ENCODE data around the gene NTS. TPM values are rescaled to one million over a fixed set of nuclear protein-coding genes. Genes with fewer than 3 reads are reported as not detected.

NTS gene
- total RNA-seq (2022) (0.58 TPM in 1 of 2 replicates, not detected in the other), Bru-seq, nascent RNA (percentile 15 among the genes with signal in this experiment), BruChase-seq, experiment 1, labeled RNA remaining after a 2-hour chase (percentile 8 among the genes with signal in this experiment), BruChase-seq, experiment 2, labeled RNA remaining after a 6-hour chase (percentile 16 among the genes with signal in this experiment)
- long read RNA-seq, partial matches to known transcripts, result 0 of 1 reads
- long read RNA-seq, other reads (novel, unspliced or antisense), result 0 of 1 reads

DNA sequence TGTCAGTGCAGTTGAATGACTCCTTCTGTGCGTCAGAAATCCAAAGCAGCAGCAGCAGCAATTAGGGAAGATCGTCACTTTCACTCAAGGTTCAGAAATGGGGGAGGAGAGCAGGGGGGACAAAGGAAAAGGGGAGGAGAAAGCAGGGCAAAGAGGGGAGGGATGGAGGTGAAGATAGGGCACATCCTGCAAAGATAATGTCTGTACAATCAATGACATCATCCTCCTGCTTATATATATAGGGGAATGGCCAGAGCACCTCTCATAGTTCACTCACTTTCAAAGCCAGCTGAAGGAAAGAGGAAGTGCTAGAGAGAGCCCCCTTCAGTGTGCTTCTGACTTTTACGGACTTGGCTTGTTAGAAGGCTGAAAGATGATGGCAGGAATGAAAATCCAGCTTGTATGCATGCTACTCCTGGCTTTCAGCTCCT is at the start of gene NTS:
Gene NTS (plus strand): TSS at position 265 of the 431 bp plus-strand sequence. CDS start 109 bp downstream, at position 374.
- ChIA-PET CTCF (no interaction called here), POLR2A (no interaction called here)
- no peak within 1 kb of the TSS for H3K27ac Mint-ChIP-seq (ENCODE audit: unreplicated experiment)
- H3K36me3 ChIP-seq (ENCODE audit: control insufficient read depth, insufficient read depth, low read length), result no peaks in the 10 kb centered on the region
- TF ChIP-seq, protein P1, sequence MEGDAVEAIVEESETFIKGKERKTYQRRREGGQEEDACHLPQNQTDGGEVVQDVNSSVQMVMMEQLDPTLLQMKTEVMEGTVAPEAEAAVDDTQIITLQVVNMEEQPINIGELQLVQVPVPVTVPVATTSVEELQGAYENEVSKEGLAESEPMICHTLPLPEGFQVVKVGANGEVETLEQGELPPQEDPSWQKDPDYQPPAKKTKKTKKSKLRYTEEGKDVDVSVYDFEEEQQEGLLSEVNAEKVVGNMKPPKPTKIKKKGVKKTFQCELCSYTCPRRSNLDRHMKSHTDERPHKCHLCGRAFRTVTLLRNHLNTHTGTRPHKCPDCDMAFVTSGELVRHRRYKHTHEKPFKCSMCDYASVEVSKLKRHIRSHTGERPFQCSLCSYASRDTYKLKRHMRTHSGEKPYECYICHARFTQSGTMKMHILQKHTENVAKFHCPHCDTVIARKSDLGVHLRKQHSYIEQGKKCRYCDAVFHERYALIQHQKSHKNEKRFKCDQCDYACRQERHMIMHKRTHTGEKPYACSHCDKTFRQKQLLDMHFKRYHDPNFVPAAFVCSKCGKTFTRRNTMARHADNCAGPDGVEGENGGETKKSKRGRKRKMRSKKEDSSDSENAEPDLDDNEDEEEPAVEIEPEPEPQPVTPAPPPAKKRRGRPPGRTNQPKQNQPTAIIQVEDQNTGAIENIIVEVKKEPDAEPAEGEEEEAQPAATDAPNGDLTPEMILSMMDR (IDR thresholded peaks at IDR 0.05; ENCODE audit: insufficient read depth in 1 of 2, low read depth in 1 of 2, low read length in 1 of 2, severe bottlenecking in 1 of 2, unreplicated experiment in 1 of 2), result no peak
- H3K36me3 Mint-ChIP-seq (ENCODE audit: insufficient read depth, unreplicated experiment), result no peaks in the 10 kb centered on the region
- intact Hi-C loops (cut with micrococcal nuclease; ENCODE audit: unreplicated experiment), result no loop called here
- no peaks in the 10 kb centered on the region for H3K4me1 Mint-ChIP-seq (ENCODE audit: low read depth, unreplicated experiment)
- H3K9me3 ChIP-seq, result no peaks in the 10 kb centered on the region
- no peaks in the 10 kb centered on the region for H3K27me3 ChIP-seq (replicated peaks; ENCODE audit: control insufficient read depth, insufficient read depth, low read length)
- no TSS peak for BruUV-seq (replicated peaks)
- H3K4me3 ChIP-seq (ENCODE audit: low read depth, low read length), result no peak within 1 kb of the TSS
- no peak within 1 kb of the TSS for H3K4me3 Mint-ChIP-seq (ENCODE audit: unreplicated experiment)
- no peaks in the 10 kb centered on the region for H3K9me3 Mint-ChIP-seq (ENCODE audit: unreplicated experiment)
- no peak for DNase-seq
- H3K4me1 ChIP-seq, result no peaks in the 10 kb centered on the region
- peaks cover 5% of the 10 kb centered on the region for H3K27me3 Mint-ChIP-seq (ENCODE audit: insufficient read depth, unreplicated experiment)

- intact Hi-C loops (cut with micrococcal nuclease; ENCODE audit: unreplicated experiment), result no loop called here
- DNase-seq, result no peak
These were observed 48.3 kb upstream of the NTS start for GRCh38 chr12:85825746-85826145.

GRCh38 chr12:85828576-85828975 is 45.5 kb upstream of the NTS start:
- H3K27me3 Mint-ChIP-seq (ENCODE audit: insufficient read depth, unreplicated experiment), result peaks cover 16% of the 10 kb centered on the region
- BruUV-seq (replicated peaks), result no TSS peak
- no peaks in the 10 kb centered on the region for H3K9me3 Mint-ChIP-seq (ENCODE audit: unreplicated experiment)
- no peaks in the 10 kb centered on the region for H3K36me3 Mint-ChIP-seq (ENCODE audit: insufficient read depth, unreplicated experiment)
- H3K27ac Mint-ChIP-seq (ENCODE audit: unreplicated experiment), result no peak overlapping the region
- intact Hi-C loops (cut with micrococcal nuclease; ENCODE audit: unreplicated experiment), result no loop called here
- no peak overlapping the region for H3K4me3 Mint-ChIP-seq (ENCODE audit: unreplicated experiment)
- Histone ChIP-seq H3K4me3 (ENCODE audit: low read depth, low read length) (no peak overlapping the region), H3K36me3 (ENCODE audit: control insufficient read depth, insufficient read depth, low read length) (no peaks in the 10 kb centered on the region), H3K9me3 (no peaks in the 10 kb centered on the region), H3K27me3 (replicated peaks; ENCODE audit: control insufficient read depth, insufficient read depth, low read length) (no peaks in the 10 kb centered on the region; the same call in 1 of the 2 replicates), H3K4me1 (peaks cover under 1% of the 10 kb centered on the region; the same call in 1 of the 2 replicates)
- no peak for DNase-seq
- ChIA-PET CTCF (no interaction called here), POLR2A (no interaction called here)
- TF ChIP-seq, protein P1 (IDR thresholded peaks at IDR 0.05; ENCODE audit: insufficient read depth in 1 of 2, low read depth in 1 of 2, low read length in 1 of 2, severe bottlenecking in 1 of 2, unreplicated experiment in 1 of 2), result no peak
- no peaks in the 10 kb centered on the region for H3K4me1 Mint-ChIP-seq (ENCODE audit: low read depth, unreplicated experiment)

More at GRCh38 chr12:85825746-85826145, 48.3 kb upstream of the NTS start:
- Mint-ChIP-seq H3K36me3 (ENCODE audit: insufficient read depth, unreplicated experiment) (no peaks in the 10 kb centered on the region), H3K27me3 (ENCODE audit: insufficient read depth, unreplicated experiment) (peaks cover 16% of the 10 kb centered on the region), H3K4me1 (ENCODE audit: low read depth, unreplicated experiment) (peaks cover 7% of the 10 kb centered on the region), H3K27ac (ENCODE audit: unreplicated experiment) (no peak overlapping the region), H3K9me3 (ENCODE audit: unreplicated experiment) (no peaks in the 10 kb centered on the region), H3K4me3 (ENCODE audit: unreplicated experiment) (no peak overlapping the region)
- no peaks in the 10 kb centered on the region for H3K36me3 ChIP-seq (ENCODE audit: control insufficient read depth, insufficient read depth, low read length)
- H3K4me3 ChIP-seq (ENCODE audit: low read depth, low read length), result no peak overlapping the region
- H3K27me3 ChIP-seq (replicated peaks; ENCODE audit: control insufficient read depth, insufficient read depth, low read length), result no peaks in the 10 kb centered on the region; the same call in 1 of the 2 replicates
- BruUV-seq (replicated peaks), result no TSS peak
- ChIA-PET POLR2A (no interaction called here), CTCF (no interaction called here)
- TF ChIP-seq, protein P1 (IDR thresholded peaks at IDR 0.05; ENCODE audit: insufficient read depth in 1 of 2, low read depth in 1 of 2, low read length in 1 of 2, severe bottlenecking in 1 of 2, unreplicated experiment in 1 of 2), result no peak
- no peaks in the 10 kb centered on the region for H3K9me3 ChIP-seq
- H3K4me1 ChIP-seq, result peaks cover 20% of the 10 kb centered on the region

Measured in Caco-2 (cell line).